HepG2 (cell line): ENCODE results near the gene L3MBTL4. TPM values are rescaled to one million over a fixed set of nuclear protein-coding genes. Genes with fewer than 3 reads are reported as not detected.

Experiments used
- ATAC-seq: fragments of 200-7000 bp; cut with Tn5 transposase; 3 replicates; pipeline ENCODE4 v1.9.1; 2020; ENCODE audit warnings: mild to moderate bottlenecking, moderate library complexity
- BruUV-seq: library from RNA; stranded (reverse); fragments of 400-500 nt; replicated peaks from 2 replicates; lab custom pipeline; 2021; lab: Mats Ljungman, UMichigan
- CTCF ChIA-PET: fragments of 300-600 bp; formaldehyde crosslinking; extraction: SDS; loops from one replicate; lab custom pipeline; 2021; ENCODE audit warnings: low total read pairs, inconsistent platforms, low intra/inter-chr PET ratio; lab: Yijun Ruan, JAX
- POLR2A ChIA-PET: fragments of 350-600 bp; sonication (Branson Sonifier 250); formaldehyde crosslinking; loops from one replicate; lab custom pipeline; 2020; ENCODE audit warnings: antibody characterized with exemption, inconsistent platforms; lab: Yijun Ruan, JAX
- DNase-seq: peaks from one replicate; pipeline ENCODE4 v3.0.0-alpha.2; 2015; ENCODE audit warnings: low spot score
- FAIRE-seq: peaks from 3 replicates; lab custom pipeline; 2011; peaks lifted over from hg19 to GRCh38; lab: Jason Lieb, UNC
- H2AFZ ChIP-seq: one replicate; pipeline ENCODE4 v1.6.1; 2011; ENCODE audit warnings: low read length, inconsistent platforms
- H3K27ac ChIP-seq: fragments of 300-600 bp; 3 replicates; pipeline ENCODE4 v1.8.0; 2011; ENCODE audit warnings: mixed run types, mild to moderate bottlenecking, mixed read lengths, low read length, inconsistent platforms; ENCODE audit not compliant: insufficient read depth; ENCODE audit errors: extremely low read length
- H3K27me3 ChIP-seq, 2 experiments: fragments of 200-600 bp in 1 of 2; 2 replicates in 1 of 2; 3 replicates in 1 of 2; pipeline versions ENCODE4 v1.6.0 to v1.8.0; 2011; ENCODE audit warnings: low read length in 2 of 2, mild to moderate bottlenecking in 2 of 2, moderate library complexity in 2 of 2, inconsistent platforms in 1 of 2; ENCODE audit not compliant: insufficient read depth in 2 of 2, control insufficient read depth in 1 of 2
- H3K36me3 ChIP-seq, 2 experiments: fragments of 200-600 bp in 1 of 2; replicated peaks in 1 of 2; 2 replicates in 1 of 2; 3 replicates in 1 of 2; pipeline versions ENCODE4 v1.5.1 to v1.8.0; 2011; ENCODE audit warnings: low read length in 2 of 2, inconsistent platforms in 1 of 2; ENCODE audit not compliant: insufficient read depth in 2 of 2, control insufficient read depth in 1 of 2
- H3K4me1 ChIP-seq: 2 replicates; pipeline ENCODE4 v1.5.1; 2012; ENCODE audit warnings: low read length, inconsistent platforms; ENCODE audit not compliant: insufficient read depth
- H3K4me2 ChIP-seq: 2 replicates; pipeline ENCODE4 v1.6.0; 2011; ENCODE audit warnings: low read depth, low read length, inconsistent platforms
- H3K4me3 ChIP-seq, 3 experiments: fragments of 200-600 bp in 1 of 3; sonication (generic), shearing (Covaris generic) in 1 of 3; replicated peaks in 1 of 3; 2 replicates each; pipeline ENCODE4 v1.5.1; 2011 to 2016; ENCODE audit warnings: low read length in 3 of 3, inconsistent platforms in 2 of 3, low read depth in 2 of 3, mild to moderate bottlenecking in 2 of 3, control low read depth in 1 of 3, mixed read lengths in 1 of 3; ENCODE audit not compliant: insufficient read depth in 1 of 3
- H3K79me2 ChIP-seq: one replicate; pipeline ENCODE4 v1.6.1; 2011; ENCODE audit warnings: low read length, inconsistent platforms; ENCODE audit not compliant: insufficient read depth
- H3K9ac ChIP-seq: 2 replicates; pipeline ENCODE4 v1.6.0; 2011; ENCODE audit warnings: mild to moderate bottlenecking, low read depth, low read length, inconsistent platforms; ENCODE audit not compliant: insufficient read depth
- H3K9me3 ChIP-seq: 2 replicates; pipeline ENCODE4 v1.5.1; 2012; ENCODE audit warnings: mild to moderate bottlenecking, low read length
- H4K20me1 ChIP-seq: 2 replicates; pipeline ENCODE4 v1.6.0; 2011; ENCODE audit warnings: inconsistent platforms, mild to moderate bottlenecking, low read length, moderate library complexity; ENCODE audit not compliant: insufficient read depth
- DPF2 ChIP-seq: sonication (generic); formaldehyde crosslinking; IDR thresholded peaks from 2 replicates; pipeline ENCODE4 v1.4.0; 2020; ENCODE audit warnings: mild to moderate bottlenecking, low read depth, missing genetic modification reagents, borderline replicate concordance
- ELF4 ChIP-seq: sonication (generic); formaldehyde crosslinking; IDR thresholded peaks from 2 replicates; pipeline ENCODE4 v1.5.0; 2020; ENCODE audit warnings: missing genetic modification reagents, mild to moderate bottlenecking, moderate library complexity, borderline replicate concordance
- FOXA3 ChIP-seq: IDR thresholded peaks from 2 replicates; pipeline ENCODE4 v1.6.1; 2016; ENCODE audit warnings: missing genetic modification reagents, missing compliant biosample characterization
- HMG20B ChIP-seq: conservative IDR thresholded peaks from 2 replicates; pipeline ENCODE4 v1.6.1; 2016; ENCODE audit warnings: missing genetic modification reagents, missing compliant biosample characterization
- RNF2 ChIP-seq: fragments of 450-650 bp; conservative IDR thresholded peaks from 2 replicates; pipeline ENCODE4 v1.6.1; 2016; ENCODE audit warnings: low read depth
- SRSF4 ChIP-seq: fragments of 200-400 bp; formaldehyde crosslinking; IDR thresholded peaks from one replicate; pipeline ENCODE4 v1.6.1; 2018; ENCODE audit warnings: mild to moderate bottlenecking, low read depth, low read length, moderate library complexity; ENCODE audit not compliant: poor library complexity, severe bottlenecking
- TARDBP ChIP-seq: sonication (generic); formaldehyde crosslinking; IDR thresholded peaks from 2 replicates; pipeline ENCODE4 v1.8.0; 2022; ENCODE audit warnings: mild to moderate bottlenecking, missing genetic modification reagents
- TGIF2 ChIP-seq: IDR thresholded peaks from 2 replicates; pipeline ENCODE4 v1.6.1; 2016; ENCODE audit warnings: control low read depth, missing compliant biosample characterization
- ZBTB3 ChIP-seq: sonication (generic); formaldehyde crosslinking; IDR thresholded peaks from 2 replicates; pipeline ENCODE4 v1.4.0; 2020; ENCODE audit warnings: low read depth, mild to moderate bottlenecking, moderate library complexity, missing genetic modification reagents, borderline replicate concordance
- ZNF230 ChIP-seq: sonication (generic); formaldehyde crosslinking; IDR thresholded peaks from 2 replicates; pipeline ENCODE4 v1.4.0; 2020; ENCODE audit warnings: mild to moderate bottlenecking, missing genetic modification reagents
- ZNF280D ChIP-seq: sonication (generic); formaldehyde crosslinking; IDR thresholded peaks from 2 replicates; pipeline ENCODE4 v1.5.1; 2020; ENCODE audit warnings: mild to moderate bottlenecking, missing genetic modification reagents
- ZNF484 ChIP-seq: sonication (generic); formaldehyde crosslinking; IDR thresholded peaks from 2 replicates; pipeline ENCODE4 v1.5.1; 2020; ENCODE audit warnings: mild to moderate bottlenecking, low read depth, missing genetic modification reagents, borderline replicate concordance
- ZNF564 ChIP-seq: sonication (generic); formaldehyde crosslinking; IDR thresholded peaks from 2 replicates; pipeline ENCODE4 v1.8.1; 2023; ENCODE audit warnings: mild to moderate bottlenecking, missing genetic modification reagents
- ZNF670 ChIP-seq: sonication (generic); formaldehyde crosslinking; IDR thresholded peaks from 2 replicates; pipeline ENCODE4 v1.8.0; 2022; ENCODE audit warnings: mild to moderate bottlenecking, missing genetic modification reagents, borderline replicate concordance
- ZNF737 ChIP-seq: sonication (generic); formaldehyde crosslinking; IDR thresholded peaks from 2 replicates; pipeline ENCODE4 v1.5.0; 2020; ENCODE audit warnings: missing genetic modification reagents, mild to moderate bottlenecking, borderline replicate concordance
- WGBS: methylation state at CpG from one replicate; pipeline ENCODE4 v1.1.6; 2017; ENCODE audit warnings: low lambda C conversion rate; 5-methylcytosine and 5-hydroxymethylcytosine counted together
- in situ Hi-C: cut with HindIII; loops from 2 replicates; pipeline ENCODE4 v1.10.0; 2017; ENCODE audit warnings: low pct_unique_long_range_greater_than_20kb; ENCODE audit not compliant: extremely low pct_ligation_motif_present
- intact Hi-C: fragments of 100-400 bp; cut with micrococcal nuclease; formaldehyde crosslinking; loops from one replicate; pipeline ENCODE4 v1.10.0; 2022; ENCODE audit not compliant: unreplicated experiment
- polyA plus RNA-seq, 8 experiments: library from polyadenylated mRNA; depleted of rRNA in 3 of 8; stranded (reverse) in 7 of 8; unstranded in 1 of 8; fragments of >200 nt; fragmentation: Illumina TruSeq in 4 of 8; extraction: Trizol in 4 of 8; gene quantifications; 2 replicates each; pipeline versions ENCODE4 v1.2.1 to v1.2.3, GENCODE V29; 2011 to 2016; ENCODE audit warnings: low read depth in 4 of 8, missing spikeins in 1 of 8, mixed read lengths in 1 of 8; ENCODE audit not compliant: insufficient read depth in 1 of 8
- total RNA-seq, 5 experiments: library from RNA; depleted of rRNA; stranded (reverse); fragments of >200 nt; fragmentation: Illumina TruSeq; extraction: Trizol; gene quantifications; 2 replicates each; pipeline ENCODE4 v1.2.3, GENCODE V29; 2016; ENCODE audit warnings: low read depth in 1 of 5
- TF ChIP-seq, protein P1 (sequence below): sonication (generic); IDR thresholded peaks from 2 replicates; pipeline ENCODE4 v1.6.1; 2016; ENCODE audit warnings: low read depth, borderline replicate concordance

Gene L3MBTL4
- total and polyA plus RNA-seq, 2 of the 13 experiments (the other 11 are each of a cell fraction or from before 2014, with no cell fraction given), result 10.8 to 13.3 TPM

DNA sequence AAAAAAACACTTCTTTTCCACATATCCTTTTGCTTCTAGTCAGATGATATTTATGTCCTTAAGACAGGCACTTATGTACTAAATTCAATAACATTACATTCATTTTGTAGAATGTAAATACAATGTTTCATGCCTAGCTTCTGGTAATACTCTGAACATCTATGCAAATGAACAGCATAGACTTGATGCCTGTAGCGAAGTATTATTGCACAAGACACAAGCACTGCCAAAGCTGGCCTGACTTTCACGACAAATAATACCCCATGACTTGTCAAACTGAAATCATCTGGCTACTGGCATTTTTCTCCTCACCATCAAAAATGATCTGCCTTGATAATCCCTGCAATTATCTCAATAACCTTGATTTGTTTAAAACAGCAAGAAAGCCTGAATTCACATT is 101.3 kb downstream of the L3MBTL4 start:
- Histone ChIP-seq H3K9ac (no peak overlapping the region), H3K4me1 (peaks cover 20% of the 10 kb centered on the region), H3K9me3 (no peaks in the 10 kb centered on the region), H3K4me3 (no peak overlapping the region), H3K36me3 (peaks cover 1 to 18% of the 10 kb centered on the region in 2 experiments; a peak in 3 of 5 replicates), H3K27me3 (no peaks in the 10 kb centered on the region), H4K20me1 (0 out of 2 replicates have a peak, but pooled peaks cover 3% of the 10 kb centered on the region), H3K4me2 (no peak overlapping the region), H2AFZ (no peak overlapping the region), H3K27ac (no peak overlapping the region), H3K79me2 (peaks cover 27% of the 10 kb centered on the region)
- POLR2A ChIA-PET, result no interaction called here
- TF ChIP-seq SRSF4 (no peak), DPF2 (CRISPR knock-in tag) (no peak), TARDBP (CRISPR knock-in tag) (no peak), ZNF670 (CRISPR knock-in tag) (no peak), ELF4 (CRISPR knock-in tag) (no peak), ZNF484 (CRISPR knock-in tag) (no peak), FOXA3 (no peak), ZNF737 (CRISPR knock-in tag) (no peak), ZNF230 (CRISPR knock-in tag) (no peak), HMG20B (no peak), ZNF564 (no peak), TGIF2 (CRISPR knock-in tag) (no peak), ZNF280D (CRISPR knock-in tag) (no peak), RNF2 (no peak), ZBTB3 (CRISPR knock-in tag) (no peak)
- TF ChIP-seq, protein P1, sequence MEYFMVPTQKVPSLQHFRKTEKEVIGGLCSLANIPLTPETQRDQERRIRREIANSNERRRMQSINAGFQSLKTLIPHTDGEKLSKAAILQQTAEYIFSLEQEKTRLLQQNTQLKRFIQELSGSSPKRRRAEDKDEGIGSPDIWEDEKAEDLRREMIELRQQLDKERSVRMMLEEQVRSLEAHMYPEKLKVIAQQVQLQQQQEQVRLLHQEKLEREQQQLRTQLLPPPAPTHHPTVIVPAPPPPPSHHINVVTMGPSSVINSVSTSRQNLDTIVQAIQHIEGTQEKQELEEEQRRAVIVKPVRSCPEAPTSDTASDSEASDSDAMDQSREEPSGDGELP, result no peak
- FAIRE-seq (no peak), DNase-seq (no peak), ATAC-seq (no peak)
- intact Hi-C loops (no loop called here), in situ Hi-C loops (loop anchor here (10.0 kb wide), 1 partner anchor 51 kb away; no protein-coding TSS in a partner anchor)
- CTCF ChIA-PET, result no interaction called here
- BruUV-seq, result no TSS peak
- 92% methylated on average over 2 of the region's 2 CpGs for WGBS
